ENCODE data around the gene TCF7L2.

TCF7L2 gene

GRCh38 chr10:113068178-113068890 lies 118.3 kb downstream of the TCF7L2 start:
- no peak for DNase-seq
- Histone ChIP-seq H3K4me3 (ENCODE audit: low read depth, low read length) (no peak overlapping the region), H3K9me3 (ENCODE audit: severe bottlenecking) (no peaks in the 10 kb centered on the region), H3K36me3 (0 out of 2 replicates have a peak, but pooled peaks cover 3% of the 10 kb centered on the region), H3K27me3 (ENCODE audit: insufficient read depth, low read depth, severe bottlenecking) (no peaks in the 10 kb centered on the region), H3K27ac (no peak overlapping the region)
- TF ChIP-seq CTCF (IDR thresholded peaks at IDR 0.05; ENCODE audit: low read depth, low read length) = no peak

GRCh38 chr10:113069595-113069994 lies 119.5 kb downstream of the TCF7L2 start:
- Histone ChIP-seq H3K4me3 (ENCODE audit: low read depth, low read length) (no peak overlapping the region), H3K36me3 (0 out of 2 replicates have a peak, but pooled peaks cover 3% of the 10 kb centered on the region), H3K27me3 (ENCODE audit: insufficient read depth, low read depth, severe bottlenecking) (no peaks in the 10 kb centered on the region), H3K27ac (no peak overlapping the region), H3K9me3 (ENCODE audit: severe bottlenecking) (no peaks in the 10 kb centered on the region)
- no peak for DNase-seq
- TF ChIP-seq CTCF (IDR thresholded peaks at IDR 0.05; ENCODE audit: low read depth, low read length) = no peak

- no peak for DNase-seq
- Histone ChIP-seq H3K27ac (no peak overlapping the region), H3K4me3 (ENCODE audit: low read depth, low read length) (no peak overlapping the region), H3K27me3 (ENCODE audit: insufficient read depth, low read depth, severe bottlenecking) (no peaks in the 10 kb centered on the region), H3K36me3 (0 out of 2 replicates have a peak, but pooled peaks cover 3% of the 10 kb centered on the region), H3K9me3 (ENCODE audit: severe bottlenecking) (no peaks in the 10 kb centered on the region)
- TF ChIP-seq CTCF (IDR thresholded peaks at IDR 0.05; ENCODE audit: low read depth, low read length) = no peak
Observed at GRCh38 chr10:113071446-113071845, 121.4 kb downstream of the TCF7L2 start.

DNA sequence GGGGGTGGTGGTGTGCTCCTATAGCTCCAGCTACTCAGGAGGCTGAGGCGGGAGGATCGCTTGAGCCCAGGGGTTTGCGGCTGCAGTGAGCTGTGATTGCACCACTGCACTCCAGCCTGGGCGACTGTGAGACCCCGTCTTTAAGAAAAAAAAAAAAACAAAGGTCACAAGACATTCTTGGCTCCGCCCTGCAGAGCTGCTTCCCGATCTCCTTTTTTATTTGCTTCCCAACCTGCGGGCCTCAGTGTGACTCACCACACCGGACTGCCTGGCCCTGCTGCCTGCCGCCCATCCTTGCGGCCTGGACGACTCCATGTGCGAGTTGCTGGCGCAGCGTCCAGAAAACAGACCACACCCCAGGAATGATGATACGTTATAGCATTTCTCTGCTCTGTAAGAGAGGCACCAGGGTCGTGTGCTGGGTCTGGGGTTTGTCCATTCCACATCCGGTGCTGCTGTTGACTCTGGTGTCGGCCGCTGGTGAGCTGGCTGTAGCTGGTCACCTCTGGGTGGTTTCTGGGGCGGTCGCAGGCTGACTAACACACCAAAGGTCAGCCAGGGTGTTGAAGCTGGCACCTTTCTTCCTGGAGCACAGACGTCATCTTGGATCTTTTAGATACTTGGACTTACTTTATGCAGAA lies 123.6 kb downstream of the TCF7L2 start:
- no peak for DNase-seq
- no peak for TF ChIP-seq CTCF (IDR thresholded peaks at IDR 0.05; ENCODE audit: low read depth, low read length)
- H3K4me3 ChIP-seq (ENCODE audit: low read depth, low read length) = no peak overlapping the region
- no peak overlapping the region for H3K27ac ChIP-seq
- H3K9me3 ChIP-seq (ENCODE audit: severe bottlenecking) = no peaks in the 10 kb centered on the region
- 0 out of 2 replicates have a peak, but pooled peaks cover 3% of the 10 kb centered on the region for H3K36me3 ChIP-seq
- H3K27me3 ChIP-seq (ENCODE audit: insufficient read depth, low read depth, severe bottlenecking) = no peaks in the 10 kb centered on the region

GRCh38 chr10:113076949-113077348 lies 126.9 kb downstream of the TCF7L2 start:
- DNase-seq = no peak
- no peaks in the 10 kb centered on the region for H3K36me3 ChIP-seq
- TF ChIP-seq CTCF (IDR thresholded peaks at IDR 0.05; ENCODE audit: low read depth, low read length) = no peak
- no peak overlapping the region for H3K27ac ChIP-seq
- H3K4me3 ChIP-seq (ENCODE audit: low read depth, low read length) = no peak overlapping the region
- H3K27me3 ChIP-seq (ENCODE audit: insufficient read depth, low read depth, severe bottlenecking) = no peaks in the 10 kb centered on the region
- H3K9me3 ChIP-seq (ENCODE audit: severe bottlenecking) = no peaks in the 10 kb centered on the region

Data from WERI-Rb-1 (cell line).